Keratinocyte (primary cell): ENCODE measurements around the gene LPIN1.

ENCODE experiments used
- CTCF ChIP-seq, 3 experiments: IDR thresholded peaks in 1 of 3; conservative IDR thresholded peaks in 1 of 3; optimal IDR thresholded peaks in 1 of 3; 2 replicates in 2 of 3; 3 replicates in 1 of 3; pipeline versions ENCODE3 to v1.5.1; 2011; ENCODE audit warnings: low read length in 3 of 3, mild to moderate bottlenecking in 3 of 3, moderate library complexity in 2 of 3, control low read depth in 1 of 3, inconsistent platforms in 1 of 3; ENCODE audit not compliant: insufficient read depth in 2 of 3; ENCODE audit errors: extremely low read depth in 1 of 3
- EZH2 ChIP-seq: IDR thresholded peaks from one replicate; pipeline ENCODE4 v1.6.1; 2012; ENCODE audit warnings: inconsistent platforms, mild to moderate bottlenecking, low read length, moderate library complexity

DNA sequence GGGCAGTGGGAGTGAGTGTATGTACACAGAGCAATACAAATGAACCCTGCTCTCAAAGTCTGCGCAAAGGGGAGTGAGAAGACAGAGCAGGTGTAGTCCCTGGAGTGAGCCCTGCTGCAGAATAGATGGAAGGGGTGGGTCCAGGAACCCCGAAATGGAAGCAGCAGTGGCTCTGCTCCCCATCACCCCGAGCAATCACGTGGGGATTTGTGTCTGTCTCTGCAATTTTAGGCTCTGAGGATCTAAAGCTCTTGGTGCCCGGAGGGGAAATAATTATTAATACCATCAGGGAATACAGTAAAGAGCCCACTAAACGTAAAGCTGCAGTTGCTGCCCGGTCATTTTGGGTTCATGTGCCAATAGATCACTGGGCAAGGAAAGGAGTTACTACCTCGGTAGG, 118.3 kb downstream of the LPIN1 start:
- TF ChIP-seq CTCF (optimal IDR thresholded peaks at IDR 0.05 in 1 of 3, IDR thresholded peaks at IDR 0.05 in 1 of 3, conservative IDR thresholded peaks at IDR 0.05 in 1 of 3; ENCODE audit: extremely low read depth in 1 of 3, insufficient read depth in 2 of 3, low read length in 3 of 3) (no peak), EZH2 (no peak)
